HepG2 (cell line): ENCODE measurements around the gene SHC1. TPM values are rescaled to one million over a fixed set of nuclear protein-coding genes. Genes with fewer than 3 reads are reported as not detected.

ENCODE experiments used
- GATA4 ChIP-seq: sonication (generic); IDR thresholded peaks from 2 replicates; pipeline ENCODE4 v1.6.1; 2016; ENCODE audit warnings: antibody characterized with exemption, low read depth, borderline replicate concordance
- HDAC1 ChIP-seq: sonication (generic); formaldehyde crosslinking; IDR thresholded peaks from 2 replicates; pipeline ENCODE4 v1.5.1; 2020; ENCODE audit warnings: mild to moderate bottlenecking, missing genetic modification reagents
- MLX ChIP-seq: IDR thresholded peaks from 2 replicates; pipeline ENCODE4 v1.6.1; 2016
- NFE2L1 ChIP-seq: sonication (generic); formaldehyde crosslinking; IDR thresholded peaks from 2 replicates; pipeline ENCODE4 v1.4.0; 2020; ENCODE audit warnings: missing genetic modification reagents, mild to moderate bottlenecking, borderline replicate concordance
- PAWR ChIP-seq: sonication (generic); formaldehyde crosslinking; IDR thresholded peaks from 2 replicates; pipeline ENCODE4 v1.4.0; 2020; ENCODE audit warnings: missing genetic modification reagents, mild to moderate bottlenecking, borderline replicate concordance
- SSRP1 ChIP-seq: IDR thresholded peaks from 2 replicates; pipeline ENCODE4 v1.6.1; 2016; ENCODE audit warnings: control low read depth
- TBP ChIP-seq: sonication (generic); formaldehyde crosslinking; IDR thresholded peaks from 2 replicates; pipeline ENCODE4 v1.5.0; 2020; ENCODE audit warnings: missing genetic modification reagents
- TBX3 ChIP-seq: fragments of 450-650 bp; IDR thresholded peaks from 2 replicates; pipeline ENCODE4 v1.6.1; 2017; ENCODE audit warnings: antibody characterized with exemption, mild to moderate bottlenecking, inconsistent platforms, borderline replicate concordance
- USF2 ChIP-seq, 2 experiments: sonication (generic) in 1 of 2; formaldehyde crosslinking in 1 of 2; IDR thresholded peaks; 2 replicates each; pipeline versions ENCODE4 v1.5.1 to v1.6.1; 2011 to 2020; ENCODE audit warnings: borderline replicate concordance in 1 of 2, low read depth in 1 of 2, low read length in 1 of 2, mild to moderate bottlenecking in 1 of 2, missing genetic modification reagents in 1 of 2, moderate library complexity in 1 of 2
- ZBTB8A ChIP-seq: sonication (generic); formaldehyde crosslinking; IDR thresholded peaks from 2 replicates; pipeline ENCODE4 v1.4.0; 2020; ENCODE audit warnings: mild to moderate bottlenecking, low read depth, missing genetic modification reagents, borderline replicate concordance
- ZNF143 ChIP-seq: sonication (generic); formaldehyde crosslinking; IDR thresholded peaks from 2 replicates; pipeline ENCODE4 v1.4.0; 2020; ENCODE audit warnings: missing genetic modification reagents
- ZNF234 ChIP-seq: sonication (generic); formaldehyde crosslinking; conservative IDR thresholded peaks from 2 replicates; pipeline ENCODE4 v1.5.1; 2020; ENCODE audit warnings: mild to moderate bottlenecking, missing genetic modification reagents
- ZNF292 ChIP-seq: sonication (generic); formaldehyde crosslinking; IDR thresholded peaks from 2 replicates; pipeline ENCODE4 v1.8.1; 2022; ENCODE audit warnings: mild to moderate bottlenecking, low read depth, missing genetic modification reagents, borderline replicate concordance
- ZNF501 ChIP-seq: sonication (generic); formaldehyde crosslinking; IDR thresholded peaks from 2 replicates; pipeline ENCODE4 v1.5.1; 2020; ENCODE audit warnings: mild to moderate bottlenecking, moderate library complexity, missing genetic modification reagents
- ZNF589 ChIP-seq: sonication (generic); formaldehyde crosslinking; conservative IDR thresholded peaks from 2 replicates; pipeline ENCODE4 v1.8.0; 2022; ENCODE audit warnings: mild to moderate bottlenecking, moderate library complexity, missing genetic modification reagents
- ZNF644 ChIP-seq: IDR thresholded peaks from 2 replicates; pipeline ENCODE4 v1.6.1; 2016; ENCODE audit warnings: low read depth
- ZNF670 ChIP-seq: sonication (generic); formaldehyde crosslinking; IDR thresholded peaks from 2 replicates; pipeline ENCODE4 v1.8.0; 2022; ENCODE audit warnings: mild to moderate bottlenecking, missing genetic modification reagents, borderline replicate concordance
- ZNF7 ChIP-seq: IDR thresholded peaks from 2 replicates; pipeline ENCODE4 v1.6.1; 2016; ENCODE audit warnings: missing biosample characterization, missing genetic modification reagents
- ZNF770 ChIP-seq: sonication (generic); formaldehyde crosslinking; IDR thresholded peaks from 2 replicates; pipeline ENCODE4 v1.5.0; 2020; ENCODE audit warnings: mild to moderate bottlenecking, missing genetic modification reagents
- ZNF775 ChIP-seq: sonication (generic); formaldehyde crosslinking; IDR thresholded peaks from 2 replicates; pipeline ENCODE4 v1.4.0; 2020; ENCODE audit warnings: missing genetic modification reagents, mild to moderate bottlenecking, moderate library complexity, borderline replicate concordance
- polyA plus RNA-seq, 8 experiments: library from polyadenylated mRNA; depleted of rRNA in 3 of 8; stranded (reverse) in 7 of 8; unstranded in 1 of 8; fragments of >200 nt; fragmentation: Illumina TruSeq in 4 of 8; extraction: Trizol in 4 of 8; gene quantifications; 2 replicates each; pipeline versions ENCODE4 v1.2.1 to v1.2.3, GENCODE V29; 2011 to 2016; ENCODE audit warnings: low read depth in 4 of 8, missing spikeins in 1 of 8, mixed read lengths in 1 of 8; ENCODE audit not compliant: insufficient read depth in 1 of 8
- total RNA-seq, 5 experiments: library from RNA; depleted of rRNA; stranded (reverse); fragments of >200 nt; fragmentation: Illumina TruSeq; extraction: Trizol; gene quantifications; 2 replicates each; pipeline ENCODE4 v1.2.3, GENCODE V29; 2016; ENCODE audit warnings: low read depth in 1 of 5

The SHC1 gene
- total and polyA plus RNA-seq, 2 of the 13 experiments (the other 11 are each of a cell fraction or from before 2014, with no cell fraction given) = 52.0 to 137 TPM

- no peak for TF ChIP-seq ZNF775 (CRISPR knock-in tag)
- no peak for TF ChIP-seq ZNF234 (CRISPR knock-in tag)
- TF ChIP-seq USF2 (IDR thresholded peaks at IDR 0.05; ENCODE audit: low read depth, low read length) = no peak
- TF ChIP-seq USF2 (CRISPR knock-in tag; IDR thresholded peaks at IDR 0.05; ENCODE audit: borderline replicate concordance) = peak; percentile 84; the same call in 1 of the 2 replicates
- no peak for TF ChIP-seq NFE2L1 (CRISPR knock-in tag)
- no peak for TF ChIP-seq GATA4
- TF ChIP-seq ZNF670 (CRISPR knock-in tag) = no peak
- TF ChIP-seq PAWR (CRISPR knock-in tag) = no peak
- TF ChIP-seq ZNF143 (CRISPR knock-in tag) = no peak
- TF ChIP-seq ZNF7 (CRISPR knock-in tag) = no peak
- no peak for TF ChIP-seq SSRP1
- TF ChIP-seq ZNF501 = no peak
- TF ChIP-seq ZNF589 (CRISPR knock-in tag) = no peak
- TF ChIP-seq TBX3 = no peak
- TF ChIP-seq MLX (CRISPR knock-in tag) = no peak
- no peak for TF ChIP-seq ZNF770
- TF ChIP-seq HDAC1 (CRISPR knock-in tag) = no peak
- no peak for TF ChIP-seq ZNF644 (CRISPR knock-in tag)
- no peak for TF ChIP-seq ZBTB8A (CRISPR knock-in tag)
- no peak for TF ChIP-seq ZNF292 (CRISPR knock-in tag)
- no peak for TF ChIP-seq TBP (CRISPR knock-in tag)
These were observed 14.6 kb downstream of the SHC1 start, which contains the start of gene PBXIP1 (continued) for GRCh38 chr1:154955718-154956543.
